GM20431 (cell line): Measurements from ENCODE around the gene SOX9.

Experiments
- in situ Hi-C: fragments of 300-500 bp; cut with MseI, MboI; formaldehyde crosslinking; loops from one replicate; pipeline ENCODE4 v1.15.0; 2020; ENCODE audit warnings: low sequenced_read_pairs; ENCODE audit not compliant: unreplicated experiment

Gene SOX9

GRCh38 chr17:72123530-72124437 is 3.0 kb downstream of the SOX9 start:
- in situ Hi-C loops = no loop called here

GRCh38 chr17:72124438-72124775 is 3.6 kb downstream of the SOX9 start:
- in situ Hi-C loops = no loop called here

- in situ Hi-C loops = loop anchor here (25.0 kb wide), 2 partner anchors 287 to 412 kb away; no protein-coding TSS in a partner anchor
Measured at GRCh38 chr17:72125226-72125651, 4.4 kb downstream of the SOX9 start.

GRCh38 chr17:72125742-72126141 is 4.9 kb downstream of the SOX9 start:
- in situ Hi-C loops = loop anchor here (25.0 kb wide), 2 partner anchors 287 to 412 kb away; no protein-coding TSS in a partner anchor

- in situ Hi-C loops = loop anchor here (25.0 kb wide), 2 partner anchors 285 to 410 kb away; no protein-coding TSS in a partner anchor
Measured at GRCh38 chr17:72126575-72127486, 6.0 kb downstream of the SOX9 start.

- in situ Hi-C loops = loop anchor here (25.0 kb wide), 2 partner anchors 284 to 409 kb away; no protein-coding TSS in a partner anchor
Measured at GRCh38 chr17:72128039-72128438, 7.2 kb downstream of the SOX9 start.

- in situ Hi-C loops = loop anchor here (25.0 kb wide), 2 partner anchors 278 to 402 kb away; no protein-coding TSS in a partner anchor
Measured at GRCh38 chr17:72134608-72135394, 14.0 kb downstream of the SOX9 start.

- in situ Hi-C loops = loop anchor here (25.0 kb wide), 2 partner anchors 277 to 402 kb away; no protein-coding TSS in a partner anchor
Measured at GRCh38 chr17:72135546-72136325, 14.9 kb downstream of the SOX9 start.

GRCh38 chr17:72136692-72137091 is 15.9 kb downstream of the SOX9 start:
- in situ Hi-C loops = loop anchor here (25.0 kb wide), 2 partner anchors 276 to 401 kb away; no protein-coding TSS in a partner anchor

GRCh38 chr17:72137161-72137560 is 16.3 kb downstream of the SOX9 start:
- in situ Hi-C loops = loop anchor here (25.0 kb wide), 2 partner anchors 275 to 400 kb away; no protein-coding TSS in a partner anchor

- in situ Hi-C loops = loop anchor here (25.0 kb wide), 2 partner anchors 273 to 398 kb away; no protein-coding TSS in a partner anchor
Measured at GRCh38 chr17:72139212-72139611, 18.4 kb downstream of the SOX9 start.

- in situ Hi-C loops = loop anchor here (25.0 kb wide), 2 partner anchors 271 to 396 kb away; no protein-coding TSS in a partner anchor
Measured at GRCh38 chr17:72141336-72141735, 20.5 kb downstream of the SOX9 start.

- in situ Hi-C loops = loop anchor here (25.0 kb wide), 2 partner anchors 270 to 395 kb away; no protein-coding TSS in a partner anchor
Measured at GRCh38 chr17:72142097-72142496, 21.3 kb downstream of the SOX9 start.

- in situ Hi-C loops = loop anchor here (25.0 kb wide), 2 partner anchors 270 to 395 kb away; no protein-coding TSS in a partner anchor
Measured at GRCh38 chr17:72142614-72143013, 21.8 kb downstream of the SOX9 start.

- in situ Hi-C loops = loop anchor here (25.0 kb wide), 2 partner anchors 269 to 394 kb away; no protein-coding TSS in a partner anchor
Measured at GRCh38 chr17:72143245-72143644, 22.4 kb downstream of the SOX9 start.

- in situ Hi-C loops = loop anchor here (25.0 kb wide), 2 partner anchors 268 to 393 kb away; no protein-coding TSS in a partner anchor
Measured at GRCh38 chr17:72144101-72144500, 23.3 kb downstream of the SOX9 start.

- in situ Hi-C loops = loop anchor here (25.0 kb wide), 2 partner anchors 267 to 392 kb away; no protein-coding TSS in a partner anchor
Measured at GRCh38 chr17:72145562-72145961, 24.7 kb downstream of the SOX9 start.

- in situ Hi-C loops = loop anchor here (25.0 kb wide), 2 partner anchors 266 to 391 kb away; no protein-coding TSS in a partner anchor
Measured at GRCh38 chr17:72145962-72146361, 25.1 kb downstream of the SOX9 start.
